Osteoblast (primary cell): ENCODE results near the gene MPRIP. TPM values are rescaled to one million over a fixed set of nuclear protein-coding genes. Genes with fewer than 3 reads are reported as not detected.
A peak's percentile ranks its signal among the peaks of the same experiment; 100 is the strongest.

Experiments used
- DNase-seq: peaks from one replicate; pipeline ENCODE4 v3.0.0; 2011; ENCODE audit warnings: low spot score, mixed read lengths; ENCODE audit not compliant: insufficient read length; ENCODE audit errors: missing footprints
- H2AFZ ChIP-seq: 2 replicates; pipeline ENCODE4 v1.6.0; 2011; ENCODE audit warnings: mild to moderate bottlenecking, low read length
- H3K27ac ChIP-seq: 2 replicates; pipeline ENCODE4 v1.5.1; 2011; ENCODE audit warnings: mild to moderate bottlenecking, low read depth, low read length, moderate library complexity
- H3K27me3 ChIP-seq: 2 replicates; pipeline ENCODE4 v1.6.0; 2012; ENCODE audit warnings: mild to moderate bottlenecking, control low read depth, inconsistent platforms, low read length, moderate library complexity; ENCODE audit not compliant: insufficient read depth
- H3K36me3 ChIP-seq: 2 replicates; pipeline ENCODE4 v1.5.1; 2011; ENCODE audit warnings: mild to moderate bottlenecking, low read length, control low read depth, moderate library complexity; ENCODE audit not compliant: insufficient read depth
- H3K4me1 ChIP-seq: 2 replicates; pipeline ENCODE4 v1.5.1; 2011; ENCODE audit warnings: mild to moderate bottlenecking, low read length, control low read depth, moderate library complexity; ENCODE audit not compliant: insufficient read depth
- H3K4me2 ChIP-seq: 2 replicates; pipeline ENCODE4 v1.6.0; 2011; ENCODE audit warnings: mild to moderate bottlenecking, low read length; ENCODE audit not compliant: insufficient read depth
- H3K4me3 ChIP-seq: fragments of 200-600 bp; sonication (generic); 3 replicates; pipeline ENCODE4 v1.5.1; 2012; ENCODE audit warnings: mild to moderate bottlenecking, low read length, inconsistent platforms; ENCODE audit not compliant: insufficient read depth
- H3K79me2 ChIP-seq: 2 replicates; pipeline ENCODE4 v1.6.0; 2012; ENCODE audit warnings: mild to moderate bottlenecking, low read length, control low read depth, inconsistent platforms; ENCODE audit not compliant: insufficient read depth
- H3K9me3 ChIP-seq: 2 replicates; pipeline ENCODE4 v1.5.1; 2011; ENCODE audit warnings: low read depth, low read length, control low read depth
- H4K20me1 ChIP-seq: 2 replicates; pipeline ENCODE4 v1.6.0; 2012; ENCODE audit warnings: mild to moderate bottlenecking, low read length, control low read depth; ENCODE audit not compliant: insufficient read depth
- CTCF ChIP-seq: IDR thresholded peaks from 2 replicates; pipeline ENCODE4 v1.5.1; 2011; ENCODE audit warnings: mild to moderate bottlenecking, low read depth, low read length, moderate library complexity; ENCODE audit errors: extremely low read depth
- total RNA-seq: library from RNA; depleted of rRNA; stranded (reverse); fragments of >200 nt; gene quantifications from 2 replicates; pipeline ENCODE4 v1.2.3, GENCODE V29; 2012

The MPRIP gene
- total RNA-seq, 1 donor: 149 TPM

DNA sequence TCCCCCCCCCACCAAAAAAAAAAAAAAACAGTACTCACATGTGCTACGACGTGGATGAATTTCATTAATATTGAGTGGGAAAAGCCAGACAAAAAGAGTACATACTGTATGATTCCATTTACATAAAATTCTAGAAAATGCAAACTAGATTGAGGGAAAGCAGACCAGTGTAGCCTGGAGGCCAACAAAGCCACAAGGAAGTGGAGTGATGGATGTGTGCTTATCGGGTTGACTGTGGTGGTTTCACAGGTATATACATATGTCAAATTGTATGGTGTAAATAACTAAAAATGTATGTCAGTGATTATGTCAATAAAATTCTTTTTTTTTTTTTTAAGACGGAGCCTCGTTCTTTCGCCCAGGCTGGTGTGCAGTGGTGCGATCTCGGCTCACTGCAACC, 165.7 kb downstream of the MPRIP start:
- TF ChIP-seq CTCF: no peak
- Histone ChIP-seq H3K4me3 (no peak overlapping the region), H3K4me2 (no peak overlapping the region), H3K27me3 (no peaks in the 10 kb centered on the region), H3K36me3 (peaks cover 18% of the 10 kb centered on the region), H3K79me2 (peaks cover 13% of the 10 kb centered on the region), H2AFZ (no peak overlapping the region), H3K4me1 (peaks cover 32% of the 10 kb centered on the region), H3K27ac (no peak overlapping the region), H3K9me3 (no peaks in the 10 kb centered on the region), H4K20me1 (peaks cover 10% of the 10 kb centered on the region)
- peak; percentile 60 for DNase-seq

GRCh38 chr17:17213775-17214174, 171.5 kb downstream of the MPRIP start:
- Histone ChIP-seq H3K79me2 (peaks cover 10% of the 10 kb centered on the region), H4K20me1 (peaks cover 16% of the 10 kb centered on the region), H3K4me1 (peaks cover 5% of the 10 kb centered on the region), H3K36me3 (peaks cover 65% of the 10 kb centered on the region), H3K4me2 (no peak overlapping the region), H3K4me3 (no peak overlapping the region), H2AFZ (no peak overlapping the region), H3K27ac (no peak overlapping the region), H3K27me3 (no peaks in the 10 kb centered on the region), H3K9me3 (no peaks in the 10 kb centered on the region)
- TF ChIP-seq CTCF: no peak
- DNase-seq: peak; percentile 31

DNA sequence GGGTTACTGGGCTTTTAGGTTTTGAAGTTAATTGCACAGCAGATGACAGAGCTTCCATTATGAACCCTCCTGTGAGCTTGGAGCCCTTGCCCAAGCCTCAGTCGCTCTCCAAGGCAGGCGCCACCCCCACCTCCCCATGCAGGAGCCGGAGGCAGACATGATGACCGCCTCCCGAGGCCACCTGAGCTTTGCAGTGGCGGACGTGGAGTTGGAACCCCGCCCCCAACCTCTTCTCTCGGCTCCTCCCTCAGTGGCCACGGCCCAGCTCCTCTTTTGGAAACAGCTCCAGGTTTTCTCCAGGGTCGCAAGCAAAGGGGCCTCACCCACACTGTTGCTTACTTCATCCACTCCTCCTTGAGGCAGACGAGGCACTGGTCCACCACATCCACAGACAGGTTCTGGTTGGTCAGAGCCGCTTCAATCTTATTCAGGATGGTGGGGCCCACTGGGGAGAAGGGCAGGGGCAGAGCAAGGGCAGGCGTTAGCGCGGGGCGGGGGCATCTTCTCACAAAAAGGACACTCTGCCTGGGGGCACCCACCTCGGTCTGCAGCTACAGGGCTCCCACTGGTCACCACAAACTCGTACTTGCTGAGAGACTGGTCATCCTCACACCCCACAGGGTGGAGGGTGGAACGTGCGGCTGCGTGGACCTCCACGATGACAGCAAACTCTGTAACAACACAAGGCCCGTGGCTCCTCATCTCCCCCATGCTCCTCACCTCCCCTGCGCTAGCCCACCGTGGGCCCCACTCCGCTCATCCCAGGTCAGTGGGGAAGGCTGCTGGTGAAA, 172.6 kb downstream of the MPRIP start:
- Histone ChIP-seq H3K4me3 (no peak overlapping the region), H3K27me3 (no peaks in the 10 kb centered on the region), H3K4me2 (no peak overlapping the region), H3K79me2 (peaks cover 13% of the 10 kb centered on the region), H3K27ac (no peak overlapping the region), H3K4me1 (peaks cover 5% of the 10 kb centered on the region), H3K9me3 (no peaks in the 10 kb centered on the region), H3K36me3 (peaks cover 70% of the 10 kb centered on the region), H2AFZ (no peak overlapping the region), H4K20me1 (peaks cover 16% of the 10 kb centered on the region)
- peak; percentile 85 for DNase-seq
- TF ChIP-seq CTCF: no peak

DNA sequence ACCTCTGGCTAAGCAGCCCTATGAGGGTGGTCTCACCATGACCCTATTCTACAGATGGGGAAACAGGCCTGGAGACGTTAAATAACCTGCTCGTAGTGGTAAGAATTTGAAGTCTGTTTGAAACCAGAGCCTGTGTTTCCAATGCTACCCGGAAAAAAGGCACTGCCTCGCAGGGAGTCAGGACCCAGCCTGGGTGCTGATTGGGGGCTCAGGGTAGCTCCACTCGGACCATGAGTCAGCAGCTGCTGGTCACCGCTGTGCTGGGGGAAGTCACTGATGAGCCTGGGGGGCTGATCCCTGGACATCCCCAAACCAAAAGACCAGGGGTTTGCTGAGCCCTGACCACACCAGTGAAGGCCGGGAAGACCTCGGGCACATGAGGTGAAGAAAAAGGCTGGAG, 173.3 kb downstream of the MPRIP start:
- peaks cover 22% of the 10 kb centered on the region for H4K20me1 ChIP-seq
- H3K79me2 ChIP-seq: peaks cover 21% of the 10 kb centered on the region
- H3K27ac ChIP-seq: no peak overlapping the region
- no peaks in the 10 kb centered on the region for H3K9me3 ChIP-seq
- peaks cover 4% of the 10 kb centered on the region for H3K4me1 ChIP-seq
- DNase-seq: peak; percentile 58
- no peaks in the 10 kb centered on the region for H3K27me3 ChIP-seq
- H2AFZ ChIP-seq: no peak overlapping the region
- no peak overlapping the region for H3K4me2 ChIP-seq
- no peak overlapping the region for H3K4me3 ChIP-seq
- no peak for TF ChIP-seq CTCF
- peaks cover 78% of the 10 kb centered on the region for H3K36me3 ChIP-seq
